ENCODE data around the gene HCAR2.
"Not testable (repeated sequence)": the region's sequence is repeated elsewhere in the genome, so short reads cannot be mapped to it uniquely, and the experiment has no call there.

Gene HCAR2

DNA sequence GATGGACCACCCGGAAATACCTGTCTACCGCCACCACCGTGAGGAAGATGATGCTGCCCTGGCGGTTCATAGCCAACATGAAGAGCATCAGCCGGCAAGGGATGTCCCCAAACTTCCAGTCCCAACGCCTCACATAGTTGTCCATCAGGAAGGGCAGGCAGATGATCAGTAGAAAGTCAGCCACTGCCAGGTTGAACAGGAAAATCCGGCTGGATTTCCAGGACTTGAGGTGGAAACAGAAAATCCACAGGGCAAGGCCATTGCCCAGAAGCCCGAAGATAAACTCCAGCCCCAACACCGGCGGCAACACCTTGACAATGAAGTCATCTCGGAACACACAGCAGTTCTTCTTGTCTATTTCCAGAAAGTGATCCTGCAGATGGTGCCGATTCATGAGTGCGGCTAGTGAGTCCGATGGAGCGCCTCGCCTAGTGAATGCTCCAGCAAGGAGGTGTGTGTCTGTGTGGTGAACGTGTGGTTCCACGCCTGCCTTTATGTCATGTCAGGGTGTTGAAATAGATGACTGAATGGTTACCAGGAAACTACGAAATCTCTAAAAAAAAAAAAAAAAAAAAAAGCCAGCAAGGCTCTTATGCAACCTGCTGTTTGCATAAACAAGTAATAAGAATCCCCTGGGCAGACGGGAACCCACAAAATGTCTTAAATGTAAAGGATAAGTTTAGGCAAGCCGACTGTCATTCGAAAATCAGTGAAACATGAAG lies at the start of gene HCAR2:
HCAR2 (minus strand) TSS at position 468 of the 722 bp plus-strand sequence; CDS start at position 394, 74 bp downstream.
- peak; percentile 55 for DNase-seq

DNA sequence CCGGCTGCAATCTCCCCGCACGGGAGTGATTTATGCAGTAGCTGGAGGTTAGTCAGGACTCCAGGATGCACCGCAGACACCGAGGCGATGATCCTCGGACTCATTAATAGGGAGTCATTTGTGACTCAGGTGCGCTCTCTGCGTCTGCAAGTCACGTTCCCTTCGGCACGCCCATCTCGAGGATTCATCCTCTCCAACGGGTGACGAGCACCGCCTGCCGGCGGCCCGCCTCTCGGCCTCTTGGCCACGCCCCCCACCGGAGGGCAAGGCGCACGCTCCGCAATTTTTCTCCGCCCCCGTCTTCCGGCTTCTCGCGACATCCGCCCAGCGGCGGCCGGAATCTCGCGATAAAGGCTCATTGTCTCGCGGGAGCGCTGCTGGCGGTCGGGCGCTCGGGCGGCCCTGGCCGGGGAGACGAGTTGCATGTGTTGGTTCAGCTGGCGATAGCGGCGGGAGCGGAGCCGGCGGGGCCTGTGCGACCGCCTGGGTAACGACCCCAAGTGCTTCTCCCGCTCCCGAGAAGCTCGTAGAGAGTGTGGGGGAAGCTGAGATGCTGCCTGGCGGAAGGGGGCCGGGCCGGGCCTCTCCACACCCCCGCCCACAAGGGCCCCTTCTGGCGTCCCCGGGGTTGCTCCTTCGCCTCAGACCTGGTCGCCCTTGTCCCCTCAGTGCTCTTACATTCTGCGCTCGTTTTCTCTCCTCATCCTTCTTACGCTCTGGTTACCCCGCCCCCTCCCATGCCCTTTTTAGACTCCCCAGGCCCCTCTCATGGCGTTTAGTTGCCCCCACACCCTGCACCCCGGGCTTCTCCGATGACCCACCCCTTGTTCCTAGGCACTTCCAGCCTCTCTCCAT lies 49.5 kb upstream of the HCAR2 start, which contains the start of gene DENR:
DENR (plus strand) TSS at position 361 of the 855 bp plus-strand sequence. CDS start 878 bp downstream, outside the sequence.
- DNase-seq = peak; percentile 95

DNA sequence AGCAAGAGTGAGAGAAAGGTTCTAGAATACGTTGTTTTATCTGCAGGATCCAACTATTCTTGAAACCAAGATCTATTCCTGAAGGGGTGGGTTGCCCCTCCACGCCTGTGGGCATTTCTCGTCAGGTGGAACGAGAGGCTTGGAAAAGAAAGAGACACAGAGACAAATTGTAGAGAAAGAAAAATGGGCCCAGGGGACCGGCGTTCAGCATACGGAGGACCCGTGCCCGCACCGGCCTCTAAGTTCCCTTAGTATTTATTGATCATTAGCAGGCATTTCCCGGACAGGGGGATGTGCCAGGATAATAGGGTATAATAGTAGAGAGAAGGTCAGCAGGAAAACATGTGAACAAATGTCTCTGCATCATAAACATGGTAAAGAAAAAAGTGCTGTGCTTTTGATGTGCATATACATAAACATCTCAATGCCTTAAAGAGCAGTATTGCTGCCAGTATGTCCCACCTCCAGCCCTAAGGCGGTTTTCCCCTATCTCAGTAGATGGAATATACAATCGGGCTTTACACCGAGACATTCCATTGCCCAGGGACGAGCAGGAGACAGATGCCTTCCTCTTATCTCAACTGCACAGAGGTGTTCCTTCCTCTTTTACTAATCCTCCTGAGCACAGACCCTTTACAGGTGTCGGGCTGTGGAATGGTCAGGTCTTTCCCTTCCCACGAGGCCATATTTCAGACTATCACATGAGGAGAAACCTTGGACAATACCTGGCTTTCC lies 47.8 kb upstream of the HCAR2 start:
- not testable (repeated sequence) for DNase-seq

GRCh38 chr12:122749569-122750332 lies 46.6 kb upstream of the HCAR2 start:
- no peak for DNase-seq

DNA sequence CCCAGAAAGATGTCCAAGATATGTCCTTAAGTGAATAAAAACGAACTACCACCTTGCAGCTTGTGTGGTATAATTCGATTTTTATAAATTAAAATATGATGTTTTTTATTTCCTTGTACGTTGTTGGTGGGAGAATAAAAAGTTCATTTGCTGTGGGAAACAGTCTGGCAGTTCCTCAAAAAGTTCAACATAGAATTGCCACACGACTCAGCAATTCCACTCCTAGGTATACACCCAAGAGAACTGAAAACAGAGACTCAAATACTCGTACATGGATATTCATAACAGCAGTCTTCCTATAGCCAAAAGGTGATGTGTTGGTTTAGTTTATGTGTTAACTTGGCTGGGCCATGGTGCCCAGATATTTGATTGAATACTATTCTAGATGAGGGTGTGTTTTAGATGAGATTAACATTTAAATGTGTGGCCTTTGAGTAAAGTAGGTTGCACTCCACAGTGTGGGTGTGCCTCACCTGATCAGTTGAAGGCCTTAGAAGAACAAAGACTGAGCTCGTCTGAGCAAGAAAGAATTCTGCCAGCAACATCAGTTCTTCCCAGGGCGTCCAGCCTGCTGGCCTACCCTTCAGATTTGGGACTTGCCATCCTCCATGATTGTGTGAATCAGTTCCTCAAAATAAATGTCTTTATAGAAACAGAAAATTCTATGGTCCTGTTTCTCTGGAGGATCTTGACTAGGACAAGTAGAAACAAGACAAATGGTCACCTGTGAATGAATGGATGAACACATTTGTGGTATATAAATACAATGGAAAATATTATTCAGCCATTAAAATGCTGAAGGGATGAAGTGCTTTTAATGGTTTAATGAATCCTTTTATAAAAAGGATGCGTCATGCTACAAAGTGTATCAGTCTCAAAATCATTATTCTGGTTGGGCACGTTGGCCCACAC lies 44.3 kb upstream of the HCAR2 start:
- no peak for DNase-seq

DNA sequence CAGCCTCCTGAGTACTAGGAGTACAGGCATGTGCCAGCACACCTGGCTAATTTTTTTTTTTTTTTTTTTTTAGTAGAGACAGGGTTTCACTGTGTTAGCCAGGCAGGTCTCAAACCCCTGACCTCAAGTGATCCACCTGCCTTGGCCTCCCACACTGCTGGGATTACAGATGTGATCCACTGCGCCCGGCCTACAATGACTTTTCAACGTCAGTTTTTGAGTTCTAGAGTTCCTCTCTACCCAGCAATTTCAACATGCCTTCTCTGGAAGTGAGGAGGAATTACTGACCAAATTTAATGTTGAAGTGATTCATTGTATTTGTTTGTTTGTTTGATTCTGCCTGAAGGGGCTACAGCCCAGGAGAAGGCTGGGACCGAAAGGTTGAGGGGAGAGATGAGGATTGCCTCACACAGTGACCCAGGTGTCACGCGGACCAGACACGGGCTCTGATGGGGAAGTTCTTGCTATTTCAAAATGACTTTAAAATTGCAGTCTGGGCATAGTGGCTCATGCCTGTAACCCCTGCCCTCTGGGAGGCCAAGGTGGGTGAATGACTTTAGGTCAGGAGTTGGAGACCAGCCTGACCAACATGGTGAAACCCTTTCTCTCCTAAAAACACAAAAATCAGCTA lies 40.9 kb upstream of the HCAR2 start:
- DNase-seq = no peak

DNA sequence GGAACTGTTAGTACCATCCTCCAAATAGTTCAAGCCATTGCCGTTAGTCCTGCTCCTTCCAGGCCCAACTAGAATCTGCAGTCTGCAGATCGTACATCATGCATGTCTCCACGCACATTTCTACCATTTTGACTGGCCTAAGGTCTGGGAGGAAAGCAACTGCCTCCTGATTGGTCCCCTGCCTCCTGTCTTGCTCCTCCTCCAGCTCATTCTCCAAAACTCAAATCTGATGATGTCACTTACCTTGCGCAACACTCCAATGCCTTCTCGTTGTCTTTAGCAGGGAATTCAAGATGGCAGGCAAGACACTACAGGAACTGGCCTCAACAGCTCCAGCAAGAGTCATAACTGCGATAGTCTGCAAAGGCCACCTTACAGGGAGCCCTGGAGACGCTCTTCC lies 37.2 kb upstream of the HCAR2 start:
- no peak for DNase-seq

GRCh38 chr12:122738571-122738970 lies 35.4 kb upstream of the HCAR2 start:
- no peak for DNase-seq

DNA sequence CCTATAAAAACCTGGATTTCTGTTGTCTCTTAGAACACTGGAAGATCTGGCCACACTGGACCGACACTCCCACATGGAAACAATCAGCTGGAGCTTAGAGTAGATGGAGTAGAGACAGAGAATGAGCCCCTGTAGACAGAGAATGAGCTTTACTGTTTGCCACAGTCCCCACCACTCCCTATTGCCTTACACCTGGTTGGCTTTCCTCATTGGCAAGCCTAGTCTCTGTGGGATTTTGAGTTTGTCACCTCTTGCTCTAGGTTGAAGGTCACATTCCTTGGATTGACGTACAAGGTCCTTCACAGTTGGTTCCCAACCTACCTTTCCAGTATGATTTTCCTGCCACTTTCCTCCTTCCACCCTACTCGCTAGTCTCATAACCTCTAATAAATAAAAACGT lies 29.5 kb upstream of the HCAR2 start:
- no peak for DNase-seq

- no peak for DNase-seq
Measured at GRCh38 chr12:122732170-122732569, 29.0 kb upstream of the HCAR2 start.

- DNase-seq = no peak
Measured at GRCh38 chr12:122730215-122731014, 27.3 kb upstream of the HCAR2 start, which contains the start of gene HCAR1. TSS of gene HCAR1 (minus strand) at chr12:122730844. CDS start at chr12:122730339, 505 bp downstream.

- DNase-seq = no peak
Measured at GRCh38 chr12:122729583-122730214, 26.5 kb upstream of the HCAR2 start.

DNA sequence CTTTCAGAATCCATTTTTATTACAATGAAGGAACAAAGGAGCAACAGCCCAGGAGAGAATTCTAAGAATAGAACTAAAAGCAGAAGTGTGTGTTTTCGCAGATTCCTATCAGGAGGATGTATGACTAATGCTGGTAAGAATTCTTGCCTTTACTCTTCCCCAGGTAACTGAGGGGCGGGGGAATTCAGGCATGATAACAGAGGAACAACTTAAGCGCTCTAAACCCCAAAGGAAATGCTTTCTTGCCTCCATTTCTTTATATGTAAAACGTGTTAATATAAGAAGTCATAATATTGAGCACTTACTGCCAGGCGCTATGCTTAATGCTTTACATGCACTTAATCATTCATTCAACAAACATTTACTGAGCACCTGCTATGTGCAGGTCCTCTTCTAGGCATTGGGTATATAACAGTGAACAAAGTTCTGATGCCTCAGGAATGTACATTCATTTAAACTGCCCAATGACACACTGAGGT lies 23.0 kb upstream of the HCAR2 start:
- no peak for DNase-seq

- no peak for DNase-seq
Measured at GRCh38 chr12:122725452-122726079, 22.4 kb upstream of the HCAR2 start.

GRCh38 chr12:122724641-122725243 lies 21.6 kb upstream of the HCAR2 start:
- DNase-seq = no peak

DNA sequence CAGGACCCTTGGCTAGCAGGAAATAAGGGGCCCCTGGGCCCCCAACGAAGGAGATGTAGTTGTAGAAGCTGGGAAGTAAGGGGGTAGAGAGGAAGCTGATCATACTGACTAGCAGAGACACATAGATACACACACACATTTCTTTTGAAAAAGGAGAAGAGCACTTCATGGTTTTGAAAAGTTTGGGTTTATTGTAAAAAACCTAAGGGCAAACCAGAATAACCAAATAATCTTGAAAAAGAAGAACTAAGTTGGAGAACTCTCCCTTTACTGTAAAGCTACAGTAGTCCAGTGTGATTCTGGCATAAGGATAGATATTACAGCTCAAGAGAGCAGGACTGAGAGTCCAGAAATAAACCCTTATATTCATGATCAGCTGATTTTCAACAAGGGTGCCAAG lies 19.2 kb upstream of the HCAR2 start:
- DNase-seq = no peak

DNA sequence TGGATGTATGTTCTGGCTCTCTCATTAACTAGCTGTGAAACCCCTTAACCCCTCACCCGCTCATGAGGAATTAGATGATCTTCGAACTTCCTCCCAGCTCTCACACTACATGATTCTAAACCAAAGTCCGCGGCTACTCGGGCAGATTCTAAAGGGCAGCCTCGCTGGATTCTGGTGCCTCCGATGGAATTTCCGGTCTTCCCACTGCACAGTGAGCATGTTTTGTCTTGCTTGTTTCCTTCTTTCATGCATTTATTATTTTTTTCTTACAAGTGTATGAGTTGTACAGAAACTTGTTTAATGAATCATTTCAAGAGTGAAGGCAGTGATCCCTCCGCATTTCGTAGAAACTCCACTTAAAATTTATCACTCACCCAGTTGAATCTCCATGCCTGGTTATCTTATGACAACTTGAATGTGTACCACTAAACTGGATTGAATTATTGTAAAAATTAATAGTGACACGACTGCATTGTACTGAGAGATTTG lies 17.9 kb upstream of the HCAR2 start:
- DNase-seq = no peak

- DNase-seq = peak; percentile 34
Measured at GRCh38 chr12:122716658-122717057, 13.5 kb upstream of the HCAR2 start, which contains the start of gene HCAR3. TSS of gene HCAR3 (minus strand) at chr12:122716811. CDS start at chr12:122716737, 74 bp downstream.
